HG03097 (cell line): ENCODE measurements around the gene CEPT1.
A peak's percentile ranks its signal among the peaks of the same experiment; 100 is the strongest.

Source experiments
- ATAC-seq: cut with Tn5 transposase; IDR thresholded peaks from one replicate; pipeline ENCODE4 v1.9.1; 2021; ENCODE audit not compliant: unreplicated experiment, low FRiP score

The CEPT1 gene

DNA sequence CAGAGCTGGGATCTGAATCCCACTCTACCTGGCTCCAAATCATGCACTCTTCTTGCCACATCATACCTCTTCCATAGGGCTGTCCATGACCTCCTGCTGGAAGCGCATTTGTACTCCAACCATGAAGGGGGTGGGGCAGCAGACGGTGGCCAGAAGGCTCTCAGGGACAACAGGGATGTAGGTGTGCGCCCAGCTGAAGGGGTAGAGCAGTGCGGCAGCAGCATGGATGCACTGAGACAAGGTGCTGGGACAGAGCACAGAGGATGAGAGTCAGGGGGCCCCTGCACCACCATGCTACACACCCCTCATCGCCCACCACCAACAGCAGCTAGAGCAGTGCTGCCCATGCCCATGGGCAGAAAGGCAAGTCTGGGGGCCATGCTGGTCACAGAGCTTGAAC lies 52.1 kb downstream of the CEPT1 start:
- no peak for ATAC-seq

DNA sequence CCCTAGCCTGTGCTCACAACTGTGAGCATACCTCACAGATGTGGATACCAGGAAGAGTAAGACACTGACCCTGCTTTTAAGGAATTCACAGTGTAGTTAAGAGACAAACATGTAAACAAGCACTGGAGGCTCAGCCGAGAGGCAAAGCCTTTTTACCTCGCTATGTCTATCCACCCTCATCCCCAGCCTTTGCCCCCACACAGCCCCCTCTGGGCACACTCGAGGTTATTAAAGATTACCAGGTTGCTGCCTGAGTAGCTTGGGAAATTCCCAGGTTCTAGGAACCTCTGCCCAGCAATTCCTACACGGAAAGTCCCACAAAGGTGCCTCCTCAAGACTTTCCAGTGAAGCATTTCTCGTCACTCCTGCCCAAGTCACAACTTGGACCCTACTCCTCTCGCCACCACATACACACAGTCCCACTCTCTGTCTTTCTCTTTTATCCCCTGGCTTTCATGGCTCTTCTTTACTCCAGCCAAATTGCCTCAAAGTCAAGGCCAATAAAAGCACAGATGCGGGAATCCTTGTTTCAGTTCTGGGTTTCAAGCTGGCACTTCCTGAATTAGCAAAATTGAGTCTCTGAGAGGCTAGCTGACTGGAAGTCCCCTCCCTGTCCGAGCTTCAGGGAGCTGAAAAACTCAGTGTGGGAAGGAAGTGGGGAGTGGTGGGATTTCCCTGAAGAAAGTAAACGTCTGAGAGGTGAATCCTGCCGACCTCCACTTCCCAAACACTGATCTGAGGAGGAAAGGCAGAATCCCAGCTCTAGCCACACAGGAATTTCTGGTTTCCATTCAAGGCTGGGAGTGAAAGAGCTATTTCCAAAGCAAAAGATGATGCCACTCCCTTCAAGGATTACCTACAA lies 52.9 kb downstream of the CEPT1 start:
- no peak for ATAC-seq

DNA sequence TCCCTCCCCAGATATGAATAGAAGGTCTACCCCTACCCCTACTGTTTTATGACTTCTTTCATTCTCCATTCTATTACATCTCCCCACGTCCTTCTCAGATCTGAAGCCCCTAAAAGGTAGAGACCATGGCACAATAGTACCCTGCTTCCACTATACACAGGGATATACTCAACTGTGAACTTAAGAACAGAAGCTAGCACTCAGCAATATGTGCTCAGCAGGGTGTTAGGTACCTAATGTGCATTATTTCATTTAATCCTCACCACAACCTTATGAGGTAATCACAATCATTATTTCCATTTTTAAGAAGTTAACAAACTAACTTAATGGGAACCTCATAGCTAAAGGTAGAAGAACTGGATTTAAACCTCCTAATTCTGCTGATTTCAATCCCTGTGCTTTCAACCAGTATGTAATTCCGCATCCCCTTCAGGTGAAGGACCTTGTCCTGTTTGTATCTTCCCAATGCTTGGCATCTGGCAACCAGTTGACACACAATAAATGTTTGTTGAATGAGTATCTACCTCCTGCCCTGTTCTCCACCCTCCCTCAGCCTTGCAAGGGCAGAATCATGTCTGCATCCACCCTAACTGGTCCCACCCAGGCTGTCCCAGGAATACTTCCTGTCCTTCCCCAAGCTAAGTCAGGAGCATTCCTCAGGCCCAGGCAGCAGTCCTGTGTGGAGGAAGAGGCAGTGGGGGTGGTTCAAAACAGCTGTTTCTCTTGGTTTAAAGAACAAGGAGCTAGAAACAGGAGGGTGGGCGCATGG lies 53.9 kb downstream of the CEPT1 start:
- no peak for ATAC-seq

DNA sequence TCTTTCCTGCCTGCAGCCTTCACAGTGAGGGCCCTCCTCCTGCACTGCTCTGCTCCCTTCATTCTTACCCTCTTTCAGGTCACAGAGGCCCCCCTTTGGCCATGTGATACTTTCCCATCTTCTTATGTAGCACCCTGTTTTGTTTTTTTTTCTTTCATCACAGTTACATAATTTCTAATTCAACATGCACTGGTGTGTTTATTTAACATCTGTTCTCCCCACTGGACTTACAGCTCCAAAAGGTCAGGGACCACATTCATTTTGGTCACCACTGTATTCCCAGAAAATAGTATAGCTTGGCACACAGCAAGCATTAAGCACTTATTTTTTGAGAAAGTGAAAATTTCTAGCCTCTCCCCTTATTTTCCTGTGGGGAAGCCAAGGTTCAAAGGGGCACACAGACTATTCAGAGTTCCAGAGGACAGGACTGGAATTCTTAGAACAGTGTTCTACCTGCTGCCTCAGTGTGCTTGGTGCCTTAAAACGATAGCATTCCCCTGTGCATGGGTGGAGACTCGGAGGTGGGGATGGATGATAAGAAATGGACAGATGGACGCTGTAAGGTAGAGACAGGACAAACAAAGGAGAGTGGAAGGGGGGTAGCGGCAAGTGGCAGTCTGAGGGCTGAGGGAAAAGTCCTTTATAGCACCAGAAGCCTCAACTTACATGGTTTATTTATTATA lies 55.1 kb downstream of the CEPT1 start:
- no peak for ATAC-seq

DNA sequence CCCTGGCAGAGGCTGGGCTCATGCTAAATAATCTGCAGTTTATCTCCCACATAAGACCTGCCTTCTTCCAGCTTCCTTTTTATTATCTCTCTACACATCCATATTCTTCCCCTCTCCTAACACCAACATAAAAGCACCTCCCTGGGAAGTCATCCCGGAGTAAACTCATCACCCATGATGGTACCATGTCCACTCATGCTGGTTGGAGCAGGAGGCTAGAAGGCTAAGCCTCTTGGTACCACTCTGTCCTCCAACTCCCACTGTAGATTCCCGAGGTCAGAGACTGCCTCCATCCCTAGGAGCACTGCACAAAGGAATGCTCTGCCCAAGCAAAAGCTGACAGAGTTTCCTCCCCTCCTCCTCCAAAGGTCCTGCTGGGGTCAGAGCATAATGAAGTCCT lies 56.2 kb downstream of the CEPT1 start:
- no peak for ATAC-seq

DNA sequence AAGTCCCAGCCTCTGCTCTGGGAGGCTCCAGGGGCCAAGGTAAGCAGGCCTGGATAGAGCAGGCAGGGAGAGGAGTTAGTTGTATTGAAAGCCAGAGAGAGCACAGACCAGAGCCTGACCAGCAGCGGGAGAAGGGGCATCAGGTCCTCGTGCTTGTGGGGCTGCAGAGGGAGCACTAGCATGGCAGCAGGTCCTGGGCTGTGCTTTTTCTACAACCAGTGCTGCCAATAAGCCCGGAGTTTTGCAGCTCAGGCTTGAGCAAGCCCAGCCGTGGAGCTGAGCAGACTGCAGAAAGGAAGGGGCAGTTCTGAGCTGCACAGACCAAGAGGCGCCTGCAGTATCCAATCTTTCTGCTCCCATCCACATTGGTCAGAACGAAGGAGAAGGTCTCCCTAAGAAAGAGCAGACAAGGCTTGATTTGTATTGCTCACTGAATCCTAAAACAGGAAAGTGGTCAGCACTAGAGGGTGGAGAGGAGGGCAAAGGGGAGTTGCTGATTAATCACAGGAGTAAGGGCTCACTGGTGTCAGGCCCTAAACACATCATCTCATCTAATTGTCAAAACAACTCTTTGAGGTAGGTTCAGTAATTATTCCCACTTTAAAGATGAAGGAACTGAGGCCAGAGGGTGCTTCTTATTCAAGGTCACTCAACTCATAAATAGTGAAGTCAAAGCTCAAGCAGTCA lies 57.7 kb downstream of the CEPT1 start:
- no peak for ATAC-seq

DNA sequence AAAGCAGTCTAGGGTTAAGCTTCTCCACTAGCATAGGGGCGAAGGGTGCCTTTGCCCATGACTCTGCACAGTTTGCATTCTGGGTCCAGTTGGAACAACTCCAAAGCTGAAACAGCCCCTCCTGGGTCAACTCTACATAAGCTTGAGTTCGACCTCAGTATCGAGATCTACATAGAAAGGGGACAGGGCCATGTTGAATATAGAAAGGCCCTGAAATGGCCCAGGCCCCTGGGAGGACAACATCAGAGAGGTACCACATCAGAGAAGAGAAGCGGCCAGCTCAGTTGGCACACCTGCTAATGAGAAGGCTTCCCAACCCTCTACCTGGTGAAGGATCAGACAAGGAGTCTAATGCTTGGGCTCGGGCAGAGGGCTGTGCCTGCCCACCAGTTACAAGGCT lies 58.8 kb downstream of the CEPT1 start:
- ATAC-seq: no peak

DNA sequence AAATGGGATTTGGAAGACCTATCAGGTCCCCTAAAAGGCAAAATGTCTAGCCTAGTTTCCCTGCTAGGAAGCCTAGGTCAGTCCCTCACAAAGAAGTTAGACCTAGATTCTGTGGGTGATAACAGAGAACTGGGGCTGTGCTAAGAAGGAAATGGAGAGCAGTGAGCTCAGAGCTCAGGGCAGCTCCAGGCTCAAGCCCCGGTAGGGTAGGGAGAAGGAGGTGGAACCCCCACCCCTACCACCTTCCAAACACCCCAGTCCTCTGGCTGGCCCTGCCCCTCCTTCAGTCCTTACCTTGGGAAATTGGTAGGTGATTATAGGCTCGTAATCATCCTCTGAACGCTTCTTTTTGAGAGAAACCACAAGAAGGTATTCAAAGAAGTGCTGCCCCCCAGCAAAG lies 59.3 kb downstream of the CEPT1 start:
- no peak for ATAC-seq

DNA sequence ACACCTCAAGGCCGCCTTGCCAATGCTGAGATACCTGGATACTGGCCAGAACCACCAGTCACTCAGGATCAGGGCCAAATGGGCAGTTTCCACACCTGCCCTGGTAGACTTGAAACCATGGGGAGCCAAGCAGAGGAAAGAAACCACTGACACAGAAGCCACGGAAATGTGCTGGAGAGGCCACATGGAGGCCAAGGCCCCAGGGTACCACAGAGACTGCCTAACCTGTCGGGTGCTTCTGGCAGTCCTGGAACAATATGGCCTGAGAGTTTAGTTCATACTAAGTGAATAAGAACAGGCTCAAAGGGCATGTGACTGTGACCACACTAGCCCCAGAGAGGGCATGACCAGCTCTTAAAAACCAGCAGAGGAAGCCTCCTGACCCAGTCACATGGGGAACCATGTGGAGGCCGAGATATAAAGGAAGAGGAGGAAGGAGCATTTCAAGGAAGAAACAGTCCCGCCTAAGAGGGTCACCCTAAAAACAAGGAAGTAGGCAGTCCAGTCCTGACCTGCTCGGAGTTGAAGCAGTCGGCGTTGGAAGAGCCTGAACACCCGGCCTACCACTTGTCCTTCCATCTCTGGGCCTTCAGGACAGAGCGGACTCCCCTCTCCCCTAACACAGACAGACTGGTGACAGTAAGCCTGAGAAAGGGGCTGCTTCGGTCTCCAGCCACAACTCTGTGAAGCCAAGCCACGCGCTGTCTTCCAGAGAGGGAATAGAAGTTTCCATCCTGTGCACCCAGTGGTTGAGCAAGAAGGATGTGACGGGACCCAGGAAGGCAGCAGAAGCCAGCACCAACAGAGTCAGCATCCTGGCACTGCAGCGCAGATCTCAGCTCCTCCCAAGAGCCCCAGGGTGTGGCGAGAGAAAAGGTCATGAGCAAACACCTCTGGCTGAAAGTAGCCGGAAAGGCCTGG lies 60.1 kb downstream of the CEPT1 start, which contains the start of gene DENND2D:
TSS of gene DENND2D (minus strand) at position 766 of the 921 bp plus-strand sequence. CDS start at position 579, 187 bp downstream.
- ATAC-seq: no peak

DNA sequence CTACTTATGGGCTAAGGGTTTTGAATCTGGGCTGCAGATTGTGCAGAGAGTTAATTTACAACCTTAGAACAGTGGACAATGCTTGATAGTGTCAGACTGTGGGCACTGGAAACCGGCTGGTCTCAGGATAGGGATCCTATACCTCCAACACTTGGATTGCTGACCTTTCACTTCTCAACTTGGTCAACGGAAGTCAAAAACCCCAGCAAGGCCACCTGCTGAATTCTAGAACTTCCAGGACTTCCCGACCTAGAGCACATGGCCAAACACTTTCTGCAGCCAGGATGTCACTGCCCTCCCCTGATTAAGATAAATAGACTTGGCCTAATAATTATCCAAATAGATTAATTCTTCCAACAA lies 60.8 kb downstream of the CEPT1 start:
- ATAC-seq: no peak

DNA sequence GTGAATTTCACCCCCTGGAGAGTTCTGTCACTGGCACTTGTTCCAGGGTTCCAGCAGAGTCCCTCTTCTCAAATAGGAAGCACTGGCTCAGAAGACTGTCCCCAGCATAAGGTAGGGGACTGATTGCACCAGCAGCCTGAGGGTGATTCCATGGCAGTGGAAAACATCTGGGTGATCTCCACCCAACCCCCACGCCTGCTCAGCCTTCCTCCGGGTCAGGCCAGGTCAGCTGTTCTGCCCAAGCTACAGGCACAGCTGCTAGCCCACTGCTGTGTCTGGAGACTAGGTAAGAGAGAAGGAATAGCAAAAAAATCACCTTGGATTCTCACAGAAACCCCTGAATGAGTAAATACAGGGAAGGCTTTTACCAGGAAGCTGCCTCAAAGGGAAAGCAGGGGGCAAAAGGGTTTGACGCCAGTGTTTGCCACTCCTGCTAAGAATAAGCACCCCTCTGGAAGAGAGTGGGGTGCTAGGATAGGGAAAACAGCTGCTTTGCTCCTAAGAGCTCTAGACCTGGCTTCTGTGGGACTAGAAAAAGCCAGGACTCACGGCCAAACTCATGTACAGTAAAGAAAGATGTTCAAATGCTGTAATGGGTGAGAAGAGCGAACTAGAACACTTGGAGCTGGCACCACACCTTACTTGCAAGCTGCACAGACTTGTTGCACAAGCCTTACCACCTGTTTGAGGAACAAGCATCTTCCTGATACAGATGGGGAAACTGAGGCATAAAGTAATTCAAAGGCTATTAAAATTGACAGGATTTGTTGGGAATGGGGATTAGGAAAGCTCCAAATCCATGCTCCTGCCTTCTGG lies 61.5 kb downstream of the CEPT1 start:
- no peak for ATAC-seq

DNA sequence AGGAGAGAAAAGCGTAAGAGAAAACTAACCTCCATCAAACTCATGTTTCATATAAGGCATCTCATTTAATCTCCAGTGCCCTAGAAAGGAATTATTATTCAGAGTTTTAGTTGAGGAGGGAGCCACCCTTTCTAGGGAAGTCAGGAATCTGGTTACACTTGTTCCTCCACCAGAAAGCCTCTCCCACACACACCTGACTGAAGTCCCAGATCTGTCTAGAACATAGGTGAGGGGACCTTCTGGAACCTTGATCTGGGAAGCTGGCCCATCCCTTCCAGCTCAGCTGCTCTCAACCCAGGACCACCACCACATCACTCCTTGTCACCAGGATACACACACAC lies 62.3 kb downstream of the CEPT1 start:
- ATAC-seq: no peak

DNA sequence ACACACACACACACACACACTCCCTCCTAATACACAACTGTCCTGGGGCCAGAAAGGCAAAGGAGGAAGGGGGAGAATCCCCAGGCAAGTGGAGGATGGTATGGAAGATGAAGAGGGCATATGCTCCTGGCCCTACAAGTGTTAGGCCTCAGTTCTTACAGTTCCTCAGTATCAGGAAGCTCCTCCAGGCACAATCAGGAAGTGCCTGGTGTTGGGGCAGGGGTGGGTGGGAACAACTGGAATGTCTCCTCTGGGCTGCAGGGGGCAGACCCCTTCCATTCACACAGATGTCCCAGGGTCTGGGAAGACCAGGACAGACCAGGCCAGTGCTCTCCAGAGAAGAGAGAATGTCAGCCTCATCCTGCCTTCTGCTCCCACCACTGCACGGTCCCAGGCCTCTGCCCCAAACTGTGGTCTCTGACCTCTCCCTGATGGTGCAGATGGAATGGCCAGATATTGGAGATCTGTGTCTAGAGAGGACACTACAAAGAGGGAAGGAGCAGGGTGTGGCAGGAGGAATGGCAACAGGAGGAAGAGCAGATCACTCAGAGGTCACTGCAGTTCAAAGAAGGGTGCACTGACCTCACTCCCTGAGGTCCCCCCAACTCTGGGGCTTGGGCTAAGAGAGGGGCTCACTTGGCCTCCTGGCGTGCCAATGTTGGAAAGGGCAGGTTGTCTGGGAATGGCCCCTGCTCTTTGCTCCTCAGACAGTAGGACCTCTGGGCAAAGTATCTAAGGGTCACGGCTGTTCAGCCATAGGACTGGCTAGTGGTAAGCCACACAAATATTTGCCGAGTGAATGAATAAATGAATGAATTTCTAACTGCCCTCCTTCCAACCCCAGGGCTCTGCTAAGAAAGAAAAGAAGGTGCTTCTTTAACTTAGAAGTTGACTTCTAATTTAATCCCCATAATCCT lies 62.9 kb downstream of the CEPT1 start:
- ATAC-seq: no peak

DNA sequence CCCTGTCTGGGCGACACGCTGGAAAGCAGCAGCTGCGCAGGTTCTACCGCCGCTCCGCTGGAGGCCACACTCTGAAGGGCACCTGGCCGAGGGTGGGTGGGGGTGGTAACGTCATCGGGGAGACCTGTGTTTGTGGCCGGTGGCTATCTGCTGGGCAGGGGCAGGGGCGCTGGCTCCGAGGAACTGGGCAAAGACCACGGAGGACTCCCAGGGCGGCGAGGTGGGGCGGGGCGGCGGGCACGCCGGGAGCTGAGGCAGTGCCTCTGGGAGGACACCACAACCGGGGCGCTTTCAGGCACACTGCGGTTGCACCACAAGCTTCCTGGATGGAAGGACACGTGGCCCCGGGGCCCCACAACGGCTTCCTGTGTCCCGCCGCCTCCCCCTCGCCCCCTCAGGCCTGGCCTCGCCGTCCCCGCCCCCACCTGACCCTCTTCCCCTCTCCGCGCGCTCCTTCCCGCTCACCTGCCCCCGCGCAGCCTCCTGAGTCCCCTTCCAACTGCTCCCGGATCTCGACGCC lies 63.7 kb downstream of the CEPT1 start:
- peak; percentile 46 for ATAC-seq

DNA sequence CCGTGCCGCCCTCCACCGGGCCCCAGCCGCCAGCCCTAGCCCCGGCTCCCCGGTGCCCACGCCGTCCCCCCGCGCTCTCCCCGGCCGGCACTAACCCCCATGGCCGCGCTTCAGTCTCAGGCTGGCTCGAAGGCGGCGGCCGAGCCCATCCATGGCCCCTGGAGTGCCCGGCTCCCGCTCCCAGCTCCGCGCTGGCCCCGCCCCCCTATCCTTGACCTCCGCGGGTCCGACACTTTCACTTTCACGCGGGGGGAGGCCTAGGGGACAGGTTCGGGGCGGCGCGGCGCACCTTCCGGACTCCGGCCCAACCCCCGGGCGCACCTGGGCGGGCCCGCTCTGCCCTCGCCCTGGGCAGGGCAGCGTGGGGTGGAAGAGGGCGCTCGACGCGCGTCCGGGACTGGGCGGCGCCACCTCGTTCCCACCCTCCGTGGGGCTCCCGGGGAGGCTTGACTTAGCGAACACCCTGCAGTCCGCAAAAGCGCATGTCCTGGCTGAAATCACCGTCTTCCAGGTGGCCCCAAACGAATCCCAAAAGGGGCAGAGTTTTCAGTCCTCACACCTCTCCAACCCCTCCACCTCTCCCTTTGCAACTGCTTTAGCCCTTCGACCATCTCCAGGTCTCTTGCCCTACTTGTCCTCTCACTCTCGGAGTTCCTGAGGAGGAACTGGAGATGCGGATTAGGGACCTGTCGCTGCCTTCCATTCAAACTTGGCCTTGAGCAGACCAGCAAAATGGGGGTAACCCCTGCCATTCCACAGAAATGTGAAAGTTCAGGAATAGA lies 64.4 kb downstream of the CEPT1 start:
- ATAC-seq: peak; percentile 63

DNA sequence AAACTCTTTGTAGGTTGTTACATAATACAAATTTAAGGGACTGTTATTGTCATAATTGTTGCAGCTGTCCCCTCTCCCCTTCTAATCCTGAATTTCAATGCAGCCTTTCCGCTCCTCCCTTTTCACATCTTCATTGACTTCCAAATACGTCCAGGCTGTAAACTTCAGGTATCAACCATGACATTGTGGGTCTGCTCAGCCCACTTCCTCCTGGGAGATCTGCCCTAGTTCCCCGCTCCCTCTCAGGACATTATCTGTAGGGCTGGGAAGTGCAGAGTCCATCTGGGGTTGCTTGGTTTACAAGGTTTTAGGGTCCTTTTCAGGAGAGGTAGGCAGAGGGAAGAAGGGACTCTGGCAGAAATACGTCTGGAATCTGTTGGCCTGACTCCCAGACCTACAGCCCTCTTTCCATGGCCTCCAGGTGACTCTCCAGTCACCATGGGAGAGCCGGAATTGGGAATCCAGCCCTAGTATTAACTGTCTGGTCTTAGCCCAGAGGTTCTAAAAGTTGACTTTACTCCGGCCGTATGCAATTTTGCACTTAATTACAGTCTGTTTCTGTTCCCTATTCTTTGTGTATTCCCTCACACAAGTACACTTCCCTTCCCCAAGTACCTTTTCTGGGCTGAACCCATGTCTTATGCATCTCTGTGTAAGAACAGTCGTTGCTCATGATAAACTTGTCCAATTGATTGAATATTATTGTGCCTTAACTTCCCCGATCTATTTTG lies 65.1 kb downstream of the CEPT1 start:
- ATAC-seq: no peak
